Testis (tissue), 3 donors: ENCODE data around the gene ALK. TPM values are rescaled to one million over a fixed set of nuclear protein-coding genes. Genes with fewer than 3 reads are reported as not detected.

Experiments used
- DNase-seq: peaks from one replicate; pipeline ENCODE4 v3.0.0-alpha.2; 2019
- H3K27ac ChIP-seq, 2 donors: fragments of 200-600 bp; sonication (generic); one replicate each; pipeline ENCODE4 v1.5.1; 2019
- H3K27me3 ChIP-seq: fragments of 200-600 bp; sonication (generic); one replicate; pipeline ENCODE4 v1.5.1; 2019
- H3K36me3 ChIP-seq: fragments of 200-600 bp; sonication (generic); one replicate; pipeline ENCODE4 v1.5.1; 2017; ENCODE audit warnings: low read depth; ENCODE audit errors: missing control alignments
- H3K4me1 ChIP-seq: fragments of 200-600 bp; sonication (generic); one replicate; pipeline ENCODE4 v1.5.1; 2019
- H3K4me3 ChIP-seq, 2 donors: fragments of 200-600 bp; sonication (generic); one replicate each; pipeline ENCODE4 v1.5.1; 2017 to 2019
- H3K9me3 ChIP-seq: fragments of 200-600 bp; sonication (generic); one replicate; pipeline ENCODE4 v1.5.1; 2017
- POLR2A ChIP-seq: fragments of 450-650 bp; IDR thresholded peaks from one replicate; pipeline ENCODE4 v1.6.1; 2017; ENCODE audit warnings: antibody characterized with exemption, mild to moderate bottlenecking, moderate library complexity
- WGBS, 2 donors: methylation state at CpG; one replicate each; pipeline ENCODE4 v1.1.5; 2018; 5-methylcytosine and 5-hydroxymethylcytosine counted together
- intact Hi-C: fragments of 100-400 bp; cut with DNase I; formaldehyde crosslinking; loops from one replicate; pipeline ENCODE4 v1.15.1; 2023; ENCODE audit warnings: low total_unique reads
- polyA plus RNA-seq: library from polyadenylated mRNA; stranded (reverse); fragments of 350-450 nt; fragmentation: Illumina TruSeq; extraction: RNeasy Lipid Tissue Mini Kit (QIAGEN cat#74804); gene quantifications from one replicate; pipeline ENCODE4 v1.2.3, GENCODE V29; 2014; ENCODE audit warnings: low read depth, low replicate concordance; ENCODE audit not compliant: insufficient read depth
- total RNA-seq, 2 donors: library from RNA; depleted of rRNA; stranded (reverse); fragments of >200 nt; gene quantifications; one replicate each; pipeline ENCODE4 v1.2.3, GENCODE V29; 2016
- TF ChIP-seq, protein P1 (sequence below), 3 experiments: fragments of 450-650 bp in 2 of 3; fragments of 200-600 bp in 1 of 3; sonication (generic) in 1 of 3; IDR thresholded peaks; one replicate each; pipeline ENCODE4 v1.5.1; 2016 to 2019; ENCODE audit warnings: antibody characterized with exemption in 3 of 3, mild to moderate bottlenecking in 2 of 3, moderate library complexity in 1 of 3

The ALK gene
- total and polyA plus RNA-seq, 3 donors from 2014 or later: 2.1 to 3.8 (median 3.8) TPM

DNA sequence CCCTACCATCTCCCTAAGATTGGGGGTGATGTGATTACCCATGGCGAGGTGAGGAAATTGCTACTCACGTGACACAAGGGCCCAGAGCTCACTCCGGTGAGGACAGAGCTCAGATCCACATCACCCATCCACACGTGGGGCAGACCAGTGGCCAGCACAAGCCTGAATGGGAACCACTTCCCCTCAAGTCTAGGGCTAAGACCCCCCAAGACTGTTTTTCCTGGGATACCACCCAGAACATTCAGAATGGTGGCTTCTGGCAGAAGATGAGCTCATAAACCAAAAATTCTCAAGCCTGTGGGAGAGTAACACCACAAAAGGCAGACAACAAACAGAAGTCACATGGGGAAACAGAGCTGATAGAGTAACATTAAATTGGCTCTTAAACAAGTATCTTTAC is 321.4 kb downstream of the ALK start:
- TF ChIP-seq, protein P1, sequence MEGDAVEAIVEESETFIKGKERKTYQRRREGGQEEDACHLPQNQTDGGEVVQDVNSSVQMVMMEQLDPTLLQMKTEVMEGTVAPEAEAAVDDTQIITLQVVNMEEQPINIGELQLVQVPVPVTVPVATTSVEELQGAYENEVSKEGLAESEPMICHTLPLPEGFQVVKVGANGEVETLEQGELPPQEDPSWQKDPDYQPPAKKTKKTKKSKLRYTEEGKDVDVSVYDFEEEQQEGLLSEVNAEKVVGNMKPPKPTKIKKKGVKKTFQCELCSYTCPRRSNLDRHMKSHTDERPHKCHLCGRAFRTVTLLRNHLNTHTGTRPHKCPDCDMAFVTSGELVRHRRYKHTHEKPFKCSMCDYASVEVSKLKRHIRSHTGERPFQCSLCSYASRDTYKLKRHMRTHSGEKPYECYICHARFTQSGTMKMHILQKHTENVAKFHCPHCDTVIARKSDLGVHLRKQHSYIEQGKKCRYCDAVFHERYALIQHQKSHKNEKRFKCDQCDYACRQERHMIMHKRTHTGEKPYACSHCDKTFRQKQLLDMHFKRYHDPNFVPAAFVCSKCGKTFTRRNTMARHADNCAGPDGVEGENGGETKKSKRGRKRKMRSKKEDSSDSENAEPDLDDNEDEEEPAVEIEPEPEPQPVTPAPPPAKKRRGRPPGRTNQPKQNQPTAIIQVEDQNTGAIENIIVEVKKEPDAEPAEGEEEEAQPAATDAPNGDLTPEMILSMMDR (IDR thresholded peaks at IDR 0.05): no peak
- TF ChIP-seq POLR2A: no peak
- Histone ChIP-seq H3K4me3 (no peak overlapping the region), H3K9me3 (no peaks in the 10 kb centered on the region), H3K27me3 (no peaks in the 10 kb centered on the region), H3K36me3 (no peaks in the 10 kb centered on the region), H3K27ac (no peak overlapping the region), H3K4me1 (no peaks in the 10 kb centered on the region)
- no peak for DNase-seq
- WGBS, 2 donors: 93 to 94% methylated on average over 4 of the region's 4 CpGs
- intact Hi-C loops: no loop called here

DNA sequence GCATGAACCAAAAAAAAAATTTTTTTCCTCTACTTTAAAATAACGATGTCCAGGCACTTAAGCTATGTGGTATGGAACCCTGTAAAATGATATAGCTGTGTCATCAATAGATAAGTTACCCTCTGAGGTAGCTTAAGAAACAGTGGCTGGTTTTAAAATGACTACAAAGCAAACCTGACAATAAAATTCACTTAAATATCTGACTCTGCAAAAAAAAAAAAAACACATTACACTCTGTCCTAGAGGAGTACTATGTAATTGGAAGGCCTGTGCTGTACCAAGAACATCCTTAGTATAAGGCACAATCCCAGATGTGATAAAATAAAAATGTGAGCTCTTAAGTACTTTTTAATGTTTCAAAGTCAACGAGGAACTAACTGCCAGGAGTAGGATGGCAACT is 322.4 kb downstream of the ALK start:
- no peaks in the 10 kb centered on the region for H3K36me3 ChIP-seq
- no peaks in the 10 kb centered on the region for H3K9me3 ChIP-seq
- WGBS, 2 donors: 57 to 58% methylated on average over 2 of the region's 2 CpGs
- intact Hi-C loops: no loop called here
- H3K4me3 ChIP-seq: no peak overlapping the region
- no peaks in the 10 kb centered on the region for H3K4me1 ChIP-seq
- TF ChIP-seq, protein P1 (IDR thresholded peaks at IDR 0.05): no peak
- no peak for TF ChIP-seq POLR2A
- no peaks in the 10 kb centered on the region for H3K27me3 ChIP-seq
- DNase-seq: no peak
- H3K27ac ChIP-seq: no peak overlapping the region

DNA sequence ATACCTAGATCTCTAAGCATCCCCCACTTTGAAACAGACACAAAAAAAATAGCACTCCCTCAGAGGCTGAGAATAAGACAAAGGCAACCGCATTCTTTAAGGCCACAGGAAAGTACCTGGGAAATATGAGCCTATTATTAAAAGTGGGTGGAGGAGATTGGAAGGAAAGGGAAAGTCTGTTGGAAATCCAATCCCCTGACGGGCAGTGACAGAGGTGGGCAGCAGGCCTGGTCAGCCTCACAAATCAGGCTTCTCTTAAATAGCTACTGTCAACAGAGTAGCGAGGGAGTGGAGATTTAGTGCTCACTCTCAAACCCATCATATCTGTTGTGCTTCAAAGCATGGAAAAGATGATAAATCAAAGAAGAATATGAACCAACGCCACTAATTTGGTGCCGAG is 324.4 kb downstream of the ALK start:
- H3K9me3 ChIP-seq: no peaks in the 10 kb centered on the region
- no peaks in the 10 kb centered on the region for H3K36me3 ChIP-seq
- TF ChIP-seq, protein P1 (IDR thresholded peaks at IDR 0.05): no peak
- no peak for TF ChIP-seq POLR2A
- no peak overlapping the region for H3K4me3 ChIP-seq
- 66 to 70% methylated on average over 5 of the region's 5 CpGs for WGBS, 2 donors
- no peaks in the 10 kb centered on the region for H3K27me3 ChIP-seq
- H3K4me1 ChIP-seq: no peaks in the 10 kb centered on the region
- intact Hi-C loops: no loop called here
- no peak overlapping the region for H3K27ac ChIP-seq
- no peak for DNase-seq

DNA sequence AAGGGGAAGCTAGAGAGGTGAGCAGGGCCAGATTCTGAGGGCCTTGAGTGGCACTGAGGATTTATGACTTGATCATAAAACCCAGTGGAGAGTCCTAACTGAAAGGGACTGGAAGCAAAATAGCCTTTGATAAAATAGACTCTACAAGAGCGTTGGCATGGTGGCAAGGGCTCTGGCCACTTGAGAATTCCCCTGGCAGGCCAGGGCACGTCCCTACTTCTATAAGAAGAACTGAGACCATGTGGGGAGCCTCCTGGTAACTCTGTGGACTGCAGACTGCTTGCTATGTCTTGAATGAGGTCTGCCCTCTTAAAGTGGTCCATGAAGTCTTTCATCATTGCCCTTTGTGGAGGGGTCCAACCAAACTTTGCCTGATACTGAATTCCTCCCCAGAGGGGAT is 324.8 kb downstream of the ALK start:
- intact Hi-C loops: no loop called here
- H3K27ac ChIP-seq: no peak overlapping the region
- no peaks in the 10 kb centered on the region for H3K9me3 ChIP-seq
- DNase-seq: no peak
- no peaks in the 10 kb centered on the region for H3K36me3 ChIP-seq
- H3K4me1 ChIP-seq: no peaks in the 10 kb centered on the region
- no peaks in the 10 kb centered on the region for H3K27me3 ChIP-seq
- TF ChIP-seq, protein P1 (IDR thresholded peaks at IDR 0.05): no peak
- TF ChIP-seq POLR2A: no peak
- no peak overlapping the region for H3K4me3 ChIP-seq
- WGBS, 2 donors: 76 to 85% methylated on average over 2 of the region's 2 CpGs

DNA sequence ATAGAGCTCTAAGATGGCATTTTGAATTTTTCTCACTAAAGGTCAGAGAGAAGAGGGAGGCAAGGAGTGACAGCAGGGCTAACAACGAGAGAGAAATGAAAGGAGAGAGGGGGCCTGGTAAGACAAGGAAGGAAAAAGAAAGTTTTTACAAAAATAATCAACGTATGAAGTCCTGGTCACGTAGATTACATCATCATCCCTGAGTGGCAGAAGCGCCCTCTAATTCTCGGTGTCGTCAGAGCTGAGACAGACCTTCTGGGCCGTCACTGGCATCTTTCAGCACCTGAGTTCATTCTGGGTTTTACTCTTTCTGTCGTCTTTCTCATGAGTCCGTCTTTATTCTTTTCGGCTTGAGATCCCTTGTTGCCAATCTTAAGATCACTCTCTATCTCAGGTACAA is 329.8 kb downstream of the ALK start:
- no peak for DNase-seq
- TF ChIP-seq POLR2A: no peak
- TF ChIP-seq, protein P1 (IDR thresholded peaks at IDR 0.05): no peak
- WGBS, 2 donors: 89 to 93% methylated on average over 10 of the region's 10 CpGs
- no peaks in the 10 kb centered on the region for H3K9me3 ChIP-seq
- H3K27me3 ChIP-seq: no peaks in the 10 kb centered on the region
- H3K4me3 ChIP-seq: no peak overlapping the region
- H3K4me1 ChIP-seq: no peaks in the 10 kb centered on the region
- intact Hi-C loops: no loop called here
- no peaks in the 10 kb centered on the region for H3K36me3 ChIP-seq
- no peak overlapping the region for H3K27ac ChIP-seq
